Effector CD8-positive, alpha-beta T cell (primary cell): ENCODE results near the gene RELT.

Experiments
- DNase-seq: peaks from one replicate; lab custom pipeline; 2025; lab: John Stamatoyannopoulos, UW

RELT gene

DNA sequence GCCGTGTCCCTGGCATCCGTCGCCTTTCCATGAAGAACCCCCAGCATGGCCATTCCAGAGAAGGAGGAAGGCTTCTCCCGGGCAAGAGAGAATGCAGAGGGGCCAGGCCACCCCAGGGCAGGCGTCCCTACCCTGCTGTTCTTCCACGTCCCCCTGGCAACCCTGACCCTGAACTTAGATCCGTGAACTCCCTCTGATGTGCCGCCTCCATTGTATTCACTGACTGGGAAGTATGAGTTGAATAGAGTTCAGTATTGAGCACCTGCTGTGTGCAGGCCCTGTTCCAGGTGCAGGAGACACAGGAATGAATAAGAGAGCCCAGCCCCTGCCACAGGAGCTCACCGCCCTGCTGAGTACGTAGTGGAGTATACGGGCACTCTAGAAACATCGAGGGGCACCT is 29.1 kb upstream of the RELT start:
- DNase-seq: no peak

DNA sequence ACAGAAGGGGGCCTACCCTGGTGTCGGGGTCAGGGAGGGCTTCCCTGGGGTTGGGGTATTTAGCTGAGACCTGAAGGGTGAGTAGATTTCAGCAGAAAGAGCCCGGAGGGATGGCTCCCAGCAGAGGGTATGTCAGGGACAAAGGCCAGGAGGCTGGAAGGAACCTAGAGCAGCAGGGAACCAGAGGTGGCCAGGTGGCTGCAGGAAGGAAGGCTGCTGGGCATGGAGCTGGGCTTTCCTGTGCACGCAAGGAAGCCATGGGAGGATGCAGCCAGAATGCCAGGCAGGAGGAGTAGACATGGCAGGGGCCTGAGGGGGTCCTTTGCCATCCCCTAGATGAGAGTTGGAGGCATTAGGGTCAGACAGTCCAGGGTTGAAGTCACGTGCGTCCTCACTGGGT is 27.4 kb upstream of the RELT start:
- DNase-seq: no peak

DNA sequence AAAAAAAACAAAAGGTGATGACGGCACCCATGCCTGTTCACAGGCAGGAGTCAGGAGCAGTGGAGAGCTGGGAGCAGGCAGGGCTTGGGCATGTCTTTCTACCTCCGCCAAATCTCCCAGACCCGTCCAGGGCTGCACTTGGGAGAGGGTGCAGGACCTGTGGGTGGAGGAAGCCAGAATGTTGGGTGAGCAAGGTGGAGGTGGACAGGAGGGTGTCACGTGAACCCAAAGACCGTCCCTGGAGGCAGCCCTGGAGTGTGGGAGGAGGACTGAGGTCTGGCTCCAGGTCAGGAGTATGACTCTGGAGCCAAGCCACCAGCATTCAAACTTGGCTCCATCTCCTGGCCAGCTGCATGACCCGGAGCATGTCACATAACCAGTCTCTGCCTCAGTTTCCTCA is 26.6 kb upstream of the RELT start:
- no peak for DNase-seq

DNA sequence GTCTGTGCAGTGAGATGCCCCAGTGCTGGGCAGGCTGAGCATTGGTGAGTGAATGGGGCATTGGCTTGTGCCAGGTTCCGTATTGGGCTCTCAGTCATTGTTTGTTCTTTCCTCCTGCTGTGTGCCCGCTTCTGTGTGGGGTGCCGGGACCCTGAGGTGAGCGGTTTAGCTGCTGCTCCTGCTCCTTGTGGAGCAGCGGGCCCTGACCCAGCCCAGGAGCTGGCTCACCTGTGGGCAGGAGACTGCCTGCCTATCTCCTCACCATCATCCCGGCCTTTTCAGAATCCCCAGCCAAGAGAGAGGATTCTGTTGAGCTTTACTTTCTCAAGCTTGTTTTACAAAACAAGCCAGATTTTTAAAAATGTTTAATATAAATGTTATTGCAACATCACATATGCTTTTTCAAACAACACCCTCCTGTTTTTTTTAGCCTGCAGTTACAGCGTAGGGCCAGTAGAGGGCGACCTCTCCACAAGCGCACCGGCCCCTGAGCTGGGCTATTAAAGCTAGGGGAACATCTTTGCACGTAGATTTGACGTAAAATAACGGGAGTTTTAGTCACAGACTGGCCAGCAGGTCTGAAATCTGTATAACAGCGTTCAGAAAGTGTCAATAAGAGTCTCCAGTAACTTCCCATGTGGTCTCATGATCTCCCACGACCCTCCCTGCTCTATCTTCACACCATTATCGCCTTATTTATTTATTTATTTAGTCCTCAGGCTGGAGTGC is 25.1 kb upstream of the RELT start:
- DNase-seq: peak; percentile 33

DNA sequence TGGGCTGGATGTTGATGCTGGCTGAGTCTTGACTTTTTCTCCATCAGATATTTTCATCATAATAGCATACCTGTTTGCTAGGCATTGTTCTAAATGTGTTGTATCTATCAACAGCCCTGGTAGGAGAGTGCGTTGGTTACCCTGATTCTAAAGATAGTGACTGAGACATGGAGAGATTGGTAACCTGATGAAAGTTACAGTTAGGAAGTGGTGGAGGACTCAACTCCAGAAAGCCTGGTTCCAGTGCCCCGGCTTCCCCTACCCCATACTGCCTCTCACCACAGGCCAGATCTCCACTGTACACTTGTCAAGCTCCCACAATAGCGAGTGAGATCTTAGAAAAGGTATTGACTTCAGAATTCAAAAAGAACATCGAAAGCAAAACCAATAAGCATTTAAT is 22.8 kb upstream of the RELT start:
- DNase-seq: no peak

DNA sequence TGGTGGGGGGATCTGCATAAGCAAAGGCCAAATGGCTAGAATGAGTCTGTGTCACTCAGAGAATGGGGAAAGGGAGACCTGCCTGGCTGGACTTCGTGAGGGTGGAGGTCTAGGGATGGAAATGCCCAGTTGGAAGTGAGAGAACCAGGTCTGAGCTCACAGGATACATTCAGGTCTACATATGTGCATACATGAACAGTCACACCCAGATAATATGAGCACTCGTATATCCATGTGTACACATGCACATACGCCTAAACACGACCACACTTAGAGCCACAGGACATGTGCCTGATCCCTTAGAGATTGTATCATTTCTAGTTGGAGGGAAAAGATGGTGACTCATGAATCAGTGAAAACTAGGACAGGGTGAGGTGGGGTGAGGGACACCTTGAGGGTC is 21.1 kb upstream of the RELT start:
- no peak for DNase-seq

DNA sequence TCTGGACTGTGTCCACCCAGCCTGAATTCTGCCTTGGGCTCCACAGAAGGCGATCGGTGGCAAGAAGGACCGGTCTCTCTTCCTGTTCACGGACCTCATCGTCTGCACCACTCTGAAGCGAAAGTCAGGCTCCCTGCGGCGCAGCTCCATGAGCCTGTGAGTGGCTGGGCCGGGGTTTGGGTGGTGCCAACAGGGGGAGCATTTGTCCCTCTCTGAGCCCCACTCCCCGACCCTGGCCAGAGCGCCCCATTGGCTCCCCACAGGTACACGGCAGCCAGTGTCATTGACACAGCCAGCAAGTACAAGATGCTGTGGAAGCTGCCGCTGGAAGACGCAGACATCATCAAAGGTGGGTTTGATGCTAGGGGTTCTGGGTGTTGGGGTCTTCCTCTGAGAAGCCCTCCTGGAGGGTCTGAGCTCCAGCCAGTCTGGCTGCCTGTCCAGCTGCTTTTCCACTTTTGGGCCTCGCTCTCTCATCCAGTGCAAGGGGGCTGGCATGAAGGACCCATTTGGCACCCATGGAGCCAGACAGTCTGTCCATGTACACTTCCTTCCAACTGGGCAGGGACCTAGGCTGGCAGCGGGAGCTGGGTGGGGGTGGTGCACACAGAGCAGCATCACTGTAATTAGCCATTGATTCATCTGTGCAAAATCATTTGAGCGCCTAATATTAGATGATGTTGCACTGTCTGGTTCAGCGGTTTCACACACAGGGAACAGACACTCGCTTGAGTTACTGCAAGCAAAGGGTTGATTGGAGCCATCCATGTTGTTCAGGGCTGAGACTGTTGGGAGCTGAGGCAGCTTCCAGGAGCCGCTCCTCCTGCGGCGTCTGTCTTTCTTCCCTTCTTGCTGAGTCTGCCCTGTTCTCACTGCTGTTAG is 19.0 kb upstream of the RELT start:
- no peak for DNase-seq

DNA sequence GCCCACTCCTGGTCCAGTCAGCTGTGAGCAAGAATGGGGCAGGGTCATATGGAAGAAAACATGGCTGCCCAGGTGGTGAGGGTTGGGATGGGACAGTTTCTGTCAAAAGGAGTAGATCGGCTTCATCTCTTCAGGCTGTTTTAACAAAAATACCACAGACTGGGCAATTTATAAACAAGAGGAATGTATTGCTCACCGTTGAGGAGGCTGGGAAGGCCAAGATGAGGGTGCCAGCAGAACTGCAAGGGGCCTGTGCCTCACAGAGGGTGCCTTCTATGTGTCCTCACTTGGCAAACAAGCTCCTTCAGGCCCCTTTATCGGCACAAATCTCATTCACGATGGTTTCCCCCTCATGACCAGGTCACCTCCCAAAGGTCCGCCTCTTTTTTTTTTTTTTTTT is 18.1 kb upstream of the RELT start:
- no peak for DNase-seq

DNA sequence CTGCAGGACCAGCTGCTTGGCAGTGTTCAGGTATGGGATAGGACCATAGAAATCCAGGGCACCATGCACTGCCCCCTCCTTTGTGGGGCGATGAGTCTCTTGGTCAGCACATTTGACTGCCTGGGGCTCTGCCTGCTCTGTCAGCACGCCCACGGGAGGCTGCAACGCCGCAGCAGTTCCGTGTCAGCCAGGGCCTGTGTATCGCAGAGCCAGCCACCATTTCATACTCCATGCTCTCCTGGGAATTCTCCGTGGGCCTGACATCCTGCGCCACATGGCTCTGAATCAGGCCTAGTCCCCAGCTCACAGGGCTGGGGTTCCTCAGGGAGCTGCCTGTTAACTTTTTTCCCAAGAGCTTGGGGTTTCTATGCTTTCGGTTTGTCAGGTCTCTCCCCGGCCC is 16.9 kb upstream of the RELT start:
- DNase-seq: no peak

DNA sequence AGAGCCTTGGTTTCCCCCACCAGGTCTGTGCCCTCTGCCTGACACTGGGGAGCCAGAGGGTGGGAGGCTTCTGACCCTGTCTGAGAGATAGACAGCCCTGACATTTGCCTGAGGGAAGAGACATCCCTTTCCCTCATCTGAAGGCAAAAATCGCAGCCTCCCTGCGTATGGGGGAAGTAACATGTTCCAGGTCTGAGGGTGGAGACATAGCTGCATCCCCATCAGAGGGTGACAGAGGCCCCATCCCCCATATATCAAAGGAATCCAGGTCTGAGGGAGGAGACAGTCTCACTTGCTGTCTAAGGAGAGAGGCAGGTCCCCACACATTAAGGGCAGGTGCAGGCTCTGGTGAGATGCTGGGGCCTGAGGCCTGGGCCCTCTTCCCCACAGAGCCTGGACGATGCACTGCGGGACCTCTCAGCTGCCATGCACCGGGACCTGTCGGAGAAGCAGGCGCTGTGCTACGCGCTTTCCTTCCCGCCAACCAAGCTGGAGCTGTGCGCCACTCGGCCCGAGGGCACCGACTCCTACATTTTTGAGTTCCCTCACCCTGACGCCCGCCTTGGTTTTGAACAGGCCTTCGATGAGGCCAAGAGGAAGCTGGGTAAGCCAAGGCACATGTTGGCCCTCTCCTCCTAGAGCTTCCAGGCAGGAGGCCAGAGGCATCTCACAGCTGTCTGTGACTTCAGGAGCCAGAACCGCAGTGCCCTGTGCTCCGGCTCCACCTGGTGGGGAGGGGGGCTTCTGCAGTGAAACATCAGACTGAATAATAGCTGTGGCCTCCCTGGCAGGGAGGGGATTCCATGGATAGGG is 16.1 kb upstream of the RELT start:
- peak; percentile 7 for DNase-seq

DNA sequence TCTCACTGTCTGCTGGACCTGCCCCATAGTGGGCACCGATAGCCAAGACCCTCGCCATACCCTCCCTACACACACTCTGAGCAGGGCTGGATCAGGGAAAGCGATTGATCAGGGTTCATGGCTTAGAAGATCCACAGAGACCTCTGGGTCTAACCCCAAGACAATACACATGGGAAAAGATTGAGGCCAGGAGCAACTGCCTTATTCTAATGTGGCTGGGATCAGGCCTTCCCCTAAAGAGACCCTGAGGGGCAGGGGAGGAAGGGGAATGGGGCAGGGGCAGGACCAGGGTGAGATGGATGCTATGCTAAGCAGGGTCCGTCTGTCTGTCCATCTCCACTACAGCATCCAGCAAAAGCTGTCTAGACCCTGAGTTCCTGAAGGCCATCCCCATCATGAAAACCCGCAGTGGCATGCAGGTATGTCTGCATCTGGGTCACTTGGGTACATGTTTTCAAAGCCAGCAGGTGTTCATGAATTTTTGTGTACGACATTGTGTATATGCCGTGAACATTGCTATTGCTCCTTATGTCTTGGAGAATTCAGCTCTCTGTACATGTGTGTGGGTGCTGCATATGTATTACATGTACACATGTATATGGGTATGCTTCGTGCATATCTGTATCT is 15.3 kb upstream of the RELT start:
- DNase-seq: no peak

DNA sequence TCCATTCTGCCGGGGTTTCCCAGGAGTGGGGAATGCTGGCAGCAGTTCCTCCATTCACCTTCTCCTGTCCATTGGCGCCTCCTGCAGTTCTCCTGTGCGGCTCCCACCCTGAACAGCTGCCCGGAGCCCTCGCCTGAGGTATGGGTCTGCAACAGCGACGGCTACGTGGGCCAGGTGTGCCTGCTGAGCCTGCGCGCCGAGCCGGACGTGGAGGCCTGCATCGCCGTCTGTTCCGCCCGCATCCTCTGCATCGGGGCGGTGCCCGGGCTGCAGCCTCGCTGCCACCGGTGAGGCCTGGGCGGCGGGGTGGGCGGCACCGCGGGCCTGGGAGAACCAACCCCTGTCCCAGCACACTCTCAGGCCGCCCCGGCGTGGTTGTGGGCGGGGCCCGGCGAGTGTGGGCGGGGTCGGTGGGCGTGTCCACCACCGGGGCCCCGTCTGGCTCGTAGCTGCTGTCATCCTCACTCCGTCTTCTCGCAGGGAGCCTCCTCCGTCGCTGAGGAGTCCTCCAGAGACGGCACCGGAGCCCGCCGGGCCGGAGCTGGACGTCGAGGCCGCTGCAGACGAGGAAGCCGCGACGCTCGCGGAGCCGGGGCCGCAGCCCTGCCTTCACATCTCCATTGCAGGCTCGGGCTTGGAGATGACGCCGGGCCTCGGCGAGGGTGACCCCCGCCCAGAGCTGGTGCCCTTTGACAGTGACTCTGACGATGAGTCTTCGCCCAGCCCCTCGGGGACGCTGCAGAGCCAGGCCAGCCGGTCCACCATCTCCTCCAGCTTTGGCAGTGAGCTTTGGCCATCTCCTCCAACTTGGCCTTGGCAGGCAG is 14.0 kb upstream of the RELT start:
- no peak for DNase-seq

DNA sequence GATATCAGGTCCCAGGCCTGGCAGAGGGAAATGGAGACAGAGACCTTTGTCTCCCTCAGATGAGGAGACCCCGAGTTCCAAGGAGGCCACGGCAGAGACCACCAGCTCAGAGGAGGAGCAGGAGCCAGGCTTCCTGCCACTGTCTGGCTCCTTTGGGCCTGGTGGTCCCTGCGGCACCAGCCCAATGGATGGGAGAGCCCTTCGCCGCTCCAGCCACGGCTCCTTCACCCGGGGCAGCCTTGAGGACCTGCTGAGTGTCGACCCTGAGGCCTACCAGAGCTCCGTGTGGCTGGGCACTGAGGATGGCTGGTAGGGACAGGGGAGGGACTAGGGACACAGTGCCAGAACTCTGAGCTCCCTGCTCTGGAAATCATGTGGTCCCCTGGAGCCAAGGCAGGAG is 13.1 kb upstream of the RELT start:
- DNase-seq: no peak

DNA sequence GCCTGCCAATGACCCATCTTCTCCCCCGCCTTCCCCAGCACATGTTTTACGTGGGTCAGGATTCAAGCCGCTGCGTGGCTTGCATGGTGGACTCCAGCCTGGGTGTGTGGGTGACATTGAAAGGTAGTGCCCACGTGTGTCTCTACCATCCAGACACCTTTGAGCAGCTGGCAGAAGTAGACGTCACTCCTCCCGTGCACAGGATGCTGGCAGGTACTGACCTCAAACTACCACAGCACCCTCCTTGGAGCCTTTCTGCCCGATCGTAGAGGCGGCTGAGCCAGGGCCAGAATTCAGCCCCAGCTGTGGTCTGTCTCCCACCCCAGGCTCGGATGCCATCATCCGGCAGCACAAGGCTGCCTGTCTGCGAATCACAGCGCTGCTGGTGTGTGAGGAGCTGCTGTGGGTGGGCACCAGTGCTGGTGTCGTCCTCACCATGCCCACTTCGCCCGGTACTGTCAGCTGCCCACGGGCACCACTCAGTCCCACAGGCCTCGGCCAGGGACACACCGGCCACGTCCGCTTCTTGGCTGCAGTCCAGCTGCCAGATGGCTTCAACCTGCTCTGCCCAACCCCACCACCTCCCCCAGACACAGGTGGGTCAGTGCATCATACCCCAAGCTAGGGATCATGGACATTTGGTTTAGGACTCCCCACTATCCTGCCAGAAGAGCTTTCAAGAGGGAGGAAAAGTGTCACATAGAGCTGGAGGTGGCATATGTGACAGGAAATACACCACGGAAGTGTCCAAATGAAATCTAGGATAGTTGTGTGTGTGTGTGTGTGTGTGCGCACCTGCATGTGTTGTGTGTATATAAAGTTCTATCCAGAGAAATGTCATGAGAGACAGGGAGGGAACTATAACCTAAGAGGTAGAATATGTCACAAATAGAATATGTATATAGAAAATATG is 10.6 kb upstream of the RELT start:
- DNase-seq: no peak

DNA sequence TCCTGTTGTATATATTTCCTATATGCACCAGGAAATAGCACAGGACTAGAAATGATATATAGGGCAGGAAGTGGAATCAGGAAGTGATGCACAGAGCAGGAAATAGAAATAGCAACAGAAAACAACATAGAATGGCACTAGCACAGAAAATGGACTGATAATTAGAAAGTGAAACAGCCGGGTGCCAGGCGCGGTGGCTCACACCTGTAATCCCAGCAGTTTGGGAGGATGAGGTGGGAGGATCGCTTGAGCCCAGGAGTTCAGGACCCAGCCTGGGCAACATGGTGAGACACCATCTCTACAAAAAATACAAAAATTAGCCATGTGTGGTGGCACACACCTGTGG is 10.0 kb upstream of the RELT start:
- no peak for DNase-seq

DNA sequence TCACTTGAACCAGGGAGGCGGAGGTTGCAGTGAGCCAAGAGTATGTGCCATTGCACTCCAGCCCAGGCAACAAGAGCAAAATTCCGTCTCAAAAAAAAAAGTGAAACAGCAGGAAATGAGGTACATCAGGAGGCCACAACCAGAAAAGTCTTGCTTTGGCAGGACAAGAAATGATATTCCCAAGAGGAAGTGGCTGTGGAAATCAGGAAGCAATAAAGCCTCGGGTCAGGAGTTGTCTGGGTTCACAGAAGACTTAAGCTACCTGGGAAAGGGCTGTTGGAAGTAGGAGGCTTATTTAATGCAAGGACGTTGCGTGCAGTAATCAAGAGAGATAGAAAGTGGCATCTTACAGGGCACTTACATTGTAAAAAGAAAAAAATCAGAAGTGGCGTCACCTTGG is 9.2 kb upstream of the RELT start:
- no peak for DNase-seq

DNA sequence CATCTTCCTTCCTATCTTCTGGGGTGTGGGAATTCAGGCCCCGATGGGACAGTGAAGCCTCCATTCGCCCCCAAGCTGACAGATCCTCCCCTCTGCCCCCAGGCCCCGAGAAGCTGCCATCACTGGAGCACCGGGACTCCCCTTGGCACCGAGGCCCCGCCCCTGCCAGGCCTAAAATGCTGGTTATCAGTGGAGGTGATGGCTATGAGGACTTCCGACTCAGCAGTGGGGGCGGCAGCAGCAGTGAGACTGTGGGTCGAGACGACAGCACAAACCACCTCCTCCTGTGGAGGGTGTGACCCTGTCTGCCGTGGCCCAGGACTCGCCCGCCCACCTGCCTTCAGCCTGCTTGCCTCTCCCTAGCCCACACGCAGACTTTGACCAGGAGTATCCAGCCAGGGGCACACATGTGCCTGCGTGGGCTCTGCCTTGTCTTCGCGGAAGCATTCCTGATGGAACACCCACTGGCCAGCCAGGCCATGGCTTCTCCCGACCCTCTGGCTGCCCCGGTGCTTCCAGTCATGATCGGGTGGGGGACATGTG is 8.6 kb upstream of the RELT start:
- DNase-seq: no peak

DNA sequence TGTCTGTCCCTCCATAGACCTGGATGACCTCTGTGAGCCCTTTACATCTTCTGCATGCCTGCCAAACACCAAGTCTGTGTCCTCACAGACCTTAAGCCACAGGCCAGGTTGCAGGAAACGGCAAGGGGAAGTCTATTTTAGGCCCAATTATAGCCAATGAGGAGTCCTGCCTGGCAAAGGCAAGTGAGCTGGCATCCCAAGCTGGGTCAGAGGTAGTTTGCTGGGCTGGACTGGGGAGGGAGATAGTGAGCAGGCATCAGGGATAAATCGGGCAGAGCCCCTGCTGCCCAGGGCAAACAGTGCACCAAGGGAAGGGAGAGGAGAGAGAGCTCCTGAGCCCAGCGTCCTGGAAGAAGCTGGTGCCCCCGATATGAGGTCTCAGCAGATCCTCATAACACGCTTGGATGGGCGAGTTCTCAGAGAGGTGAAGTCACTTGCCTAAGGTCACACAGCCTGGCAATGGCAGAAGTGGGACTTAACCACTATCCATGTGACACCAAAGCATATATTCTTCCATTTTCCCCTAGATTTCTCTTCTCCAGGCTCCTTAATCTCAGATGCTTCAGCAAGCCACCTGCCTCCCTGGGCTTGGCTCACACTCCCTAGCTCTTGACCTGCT is 3.7 kb upstream of the RELT start:
- no peak for DNase-seq

DNA sequence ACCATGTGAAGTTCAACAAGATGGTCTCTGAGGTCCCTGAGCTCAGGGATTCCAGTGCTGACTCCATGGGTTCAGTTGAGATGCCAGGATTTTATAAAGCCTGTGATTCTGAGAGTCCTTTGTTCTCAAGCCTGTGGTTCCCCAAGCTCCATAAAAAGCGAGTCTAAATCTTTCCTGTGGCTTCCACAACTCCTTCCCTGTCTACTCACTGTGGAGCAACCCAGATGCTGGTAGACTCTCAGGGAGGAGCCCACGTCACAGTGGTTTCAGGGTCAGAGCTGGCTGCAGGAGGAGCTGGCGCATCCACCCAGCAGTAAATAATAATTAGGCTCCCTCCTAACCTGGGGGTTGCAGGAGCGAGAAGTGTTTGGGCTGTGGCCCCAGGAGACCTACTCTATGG is 2.0 kb upstream of the RELT start:
- DNase-seq: no peak

DNA sequence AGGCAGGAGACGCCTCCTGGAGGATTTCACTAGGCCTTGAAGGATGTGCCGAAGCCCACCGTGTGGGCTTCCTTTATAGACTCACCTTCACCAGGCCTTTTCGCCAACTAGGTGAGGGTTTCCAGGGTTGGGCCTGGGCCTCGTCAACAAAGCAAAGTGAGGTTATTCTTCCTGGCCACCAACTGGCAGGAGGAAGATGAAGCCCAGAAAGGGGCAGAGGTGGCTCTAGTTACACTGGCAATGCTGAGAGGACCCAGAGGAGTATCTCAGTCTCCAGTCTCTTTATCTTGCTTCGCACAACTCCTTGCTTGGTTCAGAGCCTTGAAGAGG is 404 bp upstream of the RELT start:
- DNase-seq: no peak
